Sigmoid colon (tissue), 7 donors: ENCODE results near the gene BTBD7. TPM values are rescaled to one million over a fixed set of nuclear protein-coding genes. Genes with fewer than 3 reads are reported as not detected.
"Not testable (repeated sequence)": the region's sequence is repeated elsewhere in the genome, so short reads cannot be mapped to it uniquely, and the experiment has no call there.

Experiments
- DNase-seq: peaks from one replicate; pipeline ENCODE4 v3.0.0-alpha.2; 2019
- H3K27ac ChIP-seq, 4 donors: fragments of 200-600 bp; sonication (generic); one replicate each; pipeline ENCODE4 v1.5.1; 2016 to 2019; ENCODE audit warnings: mild to moderate bottlenecking in 1 of 4
- H3K27me3 ChIP-seq, 3 donors: fragments of 200-600 bp; sonication (generic); one replicate each; pipeline ENCODE4 v1.5.1; 2019; ENCODE audit warnings: mild to moderate bottlenecking in 1 of 3
- H3K36me3 ChIP-seq, 4 donors: fragments of 200-600 bp; sonication (generic); one replicate each; pipeline ENCODE4 v1.5.1; 2016 to 2019
- H3K4me1 ChIP-seq, 4 donors: fragments of 200-600 bp; sonication (generic); one replicate each; pipeline ENCODE4 v1.5.1; 2017 to 2019
- H3K4me3 ChIP-seq, 4 donors: fragments of 200-600 bp; sonication (generic); one replicate each; pipeline ENCODE4 v1.5.1; 2017 to 2019; ENCODE audit warnings: mild to moderate bottlenecking in 2 of 4, moderate library complexity in 1 of 4
- H3K9me3 ChIP-seq, 4 donors: fragments of 200-600 bp in 3 of 4; sonication (generic) in 3 of 4; one replicate each; pipeline versions ENCODE4 v1.5.1 to v1.6.1; 2013 to 2019
- EP300 ChIP-seq, 4 donors: sonication (generic); formaldehyde crosslinking; IDR thresholded peaks; one replicate each; pipeline ENCODE4 v1.6.1; 2017; ENCODE audit warnings: antibody characterized with exemption in 4 of 4
- POLR2A ChIP-seq, 2 donors: fragments of 450-650 bp; IDR thresholded peaks; one replicate each; pipeline ENCODE4 v1.6.1; 2016; ENCODE audit warnings: antibody characterized with exemption in 2 of 2, mild to moderate bottlenecking in 2 of 2, moderate library complexity in 2 of 2
- POLR2AphosphoS5 ChIP-seq, 4 donors: sonication (generic); formaldehyde crosslinking; IDR thresholded peaks; one replicate each; pipeline ENCODE4 v1.6.1; 2017; ENCODE audit warnings: antibody characterized with exemption in 4 of 4
- WGBS, 2 donors: extraction: QIAGEN DNeasy Blood & Tissue Kit; methylation state at CpG; one replicate each; pipeline ENCODE4 v1.1.7; 2013; 5-methylcytosine and 5-hydroxymethylcytosine counted together
- intact Hi-C: fragments of 100-400 bp; cut with DNase I; formaldehyde crosslinking; loops from one replicate; pipeline ENCODE4 v1.15.1; 2023
- polyA plus RNA-seq, 3 donors: library from polyadenylated mRNA; stranded (reverse); fragments of 200-250 nt; gene quantifications; one replicate each; pipeline ENCODE4 v1.2.3, GENCODE V29; 2013
- total RNA-seq, 4 donors: library from RNA; depleted of rRNA; stranded (reverse); fragments of >200 nt; gene quantifications; one replicate each; pipeline ENCODE4 v1.1.0, GENCODE V29; 2016
- TF ChIP-seq, protein P1 (sequence below), 4 experiments: fragments of 450-650 bp in 3 of 4; fragments of 200-600 bp in 1 of 4; IDR thresholded peaks; one replicate each; pipeline ENCODE4 v1.5.1; 2016 to 2019; ENCODE audit warnings: antibody characterized with exemption in 4 of 4, mild to moderate bottlenecking in 3 of 4, moderate library complexity in 2 of 4
- donor health status: healthy with polysubstance abuse.
- donor health status: Bipolar disorder and iron deficiency.
- donor health status: healthy.

BTBD7 gene
- total and polyA plus RNA-seq, 7 donors = 7.8 to 50.7 (median 30.3) TPM

DNA sequence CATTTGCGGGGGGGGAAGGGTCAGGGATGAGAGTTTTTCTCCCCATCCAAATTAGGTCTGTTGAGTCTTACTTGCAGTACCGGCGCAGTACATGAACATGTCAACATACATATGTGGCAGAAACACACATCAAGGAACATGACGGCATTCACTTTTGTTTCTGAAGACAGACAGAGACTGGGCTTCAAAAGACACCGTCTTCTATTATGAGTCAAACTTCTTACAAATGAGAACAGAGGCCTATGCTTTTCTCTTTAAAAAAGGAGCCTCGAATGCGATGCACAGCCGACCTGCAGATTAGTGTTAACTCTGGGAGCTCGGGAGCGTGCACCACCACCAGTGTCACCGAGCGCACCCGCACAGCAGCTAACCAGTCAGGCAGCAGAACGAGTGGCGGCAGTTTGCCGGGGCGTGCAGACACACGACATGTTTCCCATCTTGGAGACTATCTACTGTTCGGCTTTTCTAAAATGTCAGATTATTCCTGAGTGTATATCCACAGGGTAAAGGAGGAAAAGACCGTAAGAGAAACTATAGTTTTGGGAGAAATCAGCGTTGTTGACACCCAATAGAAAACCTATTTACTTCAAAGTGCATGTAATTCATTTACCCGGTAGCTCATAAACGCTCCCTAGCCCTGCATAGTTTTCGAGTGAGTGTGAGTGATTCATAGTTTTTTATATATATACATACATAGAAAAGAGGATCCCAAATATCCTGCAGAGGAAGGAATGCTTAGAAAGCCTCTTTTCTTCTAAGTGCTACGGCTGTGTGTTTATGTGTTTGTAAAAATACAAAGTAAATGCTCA lies 92.8 kb downstream of the BTBD7 start:
- intact Hi-C loops = no loop called here
- H3K36me3 ChIP-seq = peaks cover 6 to 52% (median 18%) of the 10 kb centered on the region in 4 donors

DNA sequence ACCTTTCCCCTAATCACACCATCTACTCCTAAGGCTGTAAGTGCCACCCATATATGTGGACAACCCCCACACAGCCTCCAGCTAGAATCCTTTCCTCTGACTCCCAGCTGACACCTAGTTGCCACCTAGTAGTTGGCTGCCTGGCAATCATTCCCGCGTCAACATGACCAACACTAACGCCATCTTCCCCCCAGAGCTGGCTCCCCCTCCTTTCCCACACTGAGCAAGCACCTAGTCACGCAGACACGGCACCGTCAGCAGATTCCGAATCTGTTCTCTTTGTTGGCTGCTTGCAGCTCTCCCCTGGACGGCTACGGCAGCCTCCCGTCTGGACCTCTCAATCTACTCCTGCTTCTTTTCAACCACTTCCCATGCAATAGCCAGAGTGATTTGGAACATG lies 98.0 kb downstream of the BTBD7 start:
- Histone ChIP-seq H3K4me3 (no peak overlapping the region), H3K9me3 (no peaks in the 10 kb centered on the region), H3K27ac (no peak overlapping the region), H3K36me3 (peaks cover 0 to 1% (median 0%) of the 10 kb centered on the region in 4 donors), H3K4me1 (peaks cover 0 to 14% (median 6%) of the 10 kb centered on the region in 4 donors), H3K27me3 (no peaks in the 10 kb centered on the region)
- TF ChIP-seq POLR2A (IDR thresholded peaks at IDR 0.05) (no peak), EP300 (IDR thresholded peaks at IDR 0.05) (no peak), POLR2AphosphoS5 (IDR thresholded peaks at IDR 0.05) (no peak)
- TF ChIP-seq, protein P1, sequence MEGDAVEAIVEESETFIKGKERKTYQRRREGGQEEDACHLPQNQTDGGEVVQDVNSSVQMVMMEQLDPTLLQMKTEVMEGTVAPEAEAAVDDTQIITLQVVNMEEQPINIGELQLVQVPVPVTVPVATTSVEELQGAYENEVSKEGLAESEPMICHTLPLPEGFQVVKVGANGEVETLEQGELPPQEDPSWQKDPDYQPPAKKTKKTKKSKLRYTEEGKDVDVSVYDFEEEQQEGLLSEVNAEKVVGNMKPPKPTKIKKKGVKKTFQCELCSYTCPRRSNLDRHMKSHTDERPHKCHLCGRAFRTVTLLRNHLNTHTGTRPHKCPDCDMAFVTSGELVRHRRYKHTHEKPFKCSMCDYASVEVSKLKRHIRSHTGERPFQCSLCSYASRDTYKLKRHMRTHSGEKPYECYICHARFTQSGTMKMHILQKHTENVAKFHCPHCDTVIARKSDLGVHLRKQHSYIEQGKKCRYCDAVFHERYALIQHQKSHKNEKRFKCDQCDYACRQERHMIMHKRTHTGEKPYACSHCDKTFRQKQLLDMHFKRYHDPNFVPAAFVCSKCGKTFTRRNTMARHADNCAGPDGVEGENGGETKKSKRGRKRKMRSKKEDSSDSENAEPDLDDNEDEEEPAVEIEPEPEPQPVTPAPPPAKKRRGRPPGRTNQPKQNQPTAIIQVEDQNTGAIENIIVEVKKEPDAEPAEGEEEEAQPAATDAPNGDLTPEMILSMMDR (IDR thresholded peaks at IDR 0.05) = no peak
- no peak for DNase-seq
- WGBS, 2 donors = 56 to 64% methylated on average over 10 of the region's 10 CpGs
- intact Hi-C loops = no loop called here

More for the DNA sequence above, 92.8 kb downstream of the BTBD7 start:
- no peak overlapping the region for H3K4me3 ChIP-seq
- WGBS, 2 donors = 85 to 87% methylated on average over 25 of the region's 25 CpGs
- DNase-seq = no peak
- TF ChIP-seq, protein P1 (IDR thresholded peaks at IDR 0.05) = no peak
- TF ChIP-seq EP300 (IDR thresholded peaks at IDR 0.05) (no peak), POLR2AphosphoS5 (IDR thresholded peaks at IDR 0.05) (no peak), POLR2A (IDR thresholded peaks at IDR 0.05) (no peak)
- no peaks in the 10 kb centered on the region for H3K4me1 ChIP-seq
- H3K27ac ChIP-seq = no peak overlapping the region
- no peaks in the 10 kb centered on the region for H3K27me3 ChIP-seq
- no peaks in the 10 kb centered on the region for H3K9me3 ChIP-seq

DNA sequence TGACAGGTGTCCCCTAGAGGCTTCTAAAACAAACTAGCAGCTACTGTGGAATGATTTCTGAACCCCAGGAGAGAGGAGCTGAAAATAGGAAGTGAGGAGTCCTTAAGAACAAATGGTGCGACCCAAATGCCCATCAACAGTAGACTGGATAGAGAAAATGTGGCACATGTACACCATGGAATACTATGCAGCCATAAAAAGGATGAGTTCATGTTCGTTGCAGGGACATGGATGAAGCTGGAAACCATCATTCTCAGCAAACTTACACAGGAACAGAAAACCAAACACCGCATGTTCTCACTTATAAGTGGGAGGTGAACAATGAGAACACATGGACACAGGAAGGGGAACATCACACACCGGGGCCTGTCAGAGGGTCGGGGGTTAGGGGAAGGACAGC lies 99.8 kb downstream of the BTBD7 start:
- H3K27me3 ChIP-seq, H3K27ac ChIP-seq, intact Hi-C loops, H3K4me3 ChIP-seq, H3K9me3 ChIP-seq, H3K36me3 ChIP-seq, DNase-seq: not testable (repeated sequence)
- WGBS, 2 donors = 89 to 91% methylated on average over 5 of the region's 5 CpGs
- H3K4me1 ChIP-seq = peaks cover 0 to 14% (median 6%) of the 10 kb centered on the region in 4 donors

DNA sequence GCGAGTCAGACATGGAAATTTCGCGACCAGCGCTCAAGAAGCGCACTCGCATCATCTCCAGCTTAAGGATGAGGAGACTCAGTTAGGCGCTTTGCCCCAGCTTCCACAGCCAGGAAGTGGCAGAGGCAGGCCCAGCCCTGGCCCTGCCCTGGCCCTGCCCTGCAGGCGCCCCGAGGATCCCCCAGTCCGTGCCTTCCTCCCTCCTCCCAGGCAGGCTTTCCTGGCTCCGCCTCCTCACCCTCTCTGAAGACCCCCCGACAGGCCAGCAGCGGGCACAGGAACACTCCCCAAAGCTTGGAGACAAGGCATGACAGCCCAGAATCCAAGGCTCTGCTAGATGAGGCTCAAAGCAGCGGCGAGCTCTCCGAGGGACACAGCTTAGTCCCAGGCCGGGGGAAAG lies 100.7 kb downstream of the BTBD7 start:
- no peak for TF ChIP-seq POLR2A (IDR thresholded peaks at IDR 0.05)
- TF ChIP-seq, protein P1 (IDR thresholded peaks at IDR 0.05) = no peak
- TF ChIP-seq POLR2AphosphoS5 (IDR thresholded peaks at IDR 0.05) = no peak
- TF ChIP-seq EP300 (IDR thresholded peaks at IDR 0.05) = no peak
- Histone ChIP-seq H3K27ac (no peak overlapping the region), H3K36me3 (peaks cover 6 to 19% (median 14%) of the 10 kb centered on the region in 4 donors), H3K9me3 (no peaks in the 10 kb centered on the region), H3K27me3 (no peaks in the 10 kb centered on the region), H3K4me1 (peaks cover 0 to 14% (median 6%) of the 10 kb centered on the region in 4 donors), H3K4me3 (peak overlapping the region in 2 of 4 donors; percentile 39 to 49)
- 68 to 70% methylated on average over 17 of the region's 17 CpGs for WGBS, 2 donors
- intact Hi-C loops = no loop called here
- DNase-seq = no peak

DNA sequence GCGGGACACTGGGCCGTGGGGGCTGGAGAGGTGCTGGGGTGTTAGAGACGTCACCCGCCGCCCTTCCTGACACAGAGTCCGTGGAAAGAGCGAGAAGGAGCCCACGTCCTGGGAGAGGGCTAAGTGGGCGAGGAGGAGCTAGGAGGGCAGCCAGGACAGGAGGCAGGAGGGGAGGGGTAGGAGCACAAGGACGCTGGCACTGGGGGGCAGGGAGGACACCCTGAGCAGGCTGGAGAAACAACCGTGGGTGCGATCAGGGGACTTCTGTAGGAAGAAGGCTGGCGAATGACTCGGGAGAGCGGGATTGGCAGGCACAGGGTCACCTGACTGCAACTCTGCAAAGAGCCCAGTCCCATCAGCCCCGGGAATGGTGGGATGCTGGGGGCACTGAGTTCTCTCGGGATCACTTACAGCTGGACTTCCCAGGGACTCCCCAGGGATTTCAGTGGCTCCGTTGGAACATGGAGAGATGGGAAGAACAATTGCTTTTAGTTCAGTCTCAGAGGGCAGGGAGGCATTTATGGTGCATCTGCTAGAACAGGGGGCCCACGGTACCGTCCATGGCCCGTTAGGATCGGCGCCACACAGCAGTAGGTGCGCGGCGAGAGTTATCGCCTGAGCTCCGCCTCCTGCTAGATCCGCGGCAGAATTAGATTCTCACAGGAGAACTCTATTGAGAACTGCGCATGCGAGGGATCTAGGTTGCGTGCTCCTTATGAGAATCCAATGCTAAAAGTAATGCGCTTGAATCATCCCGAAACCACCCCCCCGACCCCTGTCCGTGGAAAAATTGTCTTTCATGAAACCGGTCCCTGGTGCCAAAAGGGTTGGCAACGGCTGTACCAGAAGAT lies 101.5 kb downstream of the BTBD7 start:
- TF ChIP-seq POLR2A (IDR thresholded peaks at IDR 0.05) (no peak), POLR2AphosphoS5 (IDR thresholded peaks at IDR 0.05) (no peak), EP300 (IDR thresholded peaks at IDR 0.05) (no peak)
- TF ChIP-seq, protein P1 (IDR thresholded peaks at IDR 0.05) = no peak
- H3K9me3 ChIP-seq = no peaks in the 10 kb centered on the region
- peaks cover 0 to 14% (median 6%) of the 10 kb centered on the region in 4 donors for H3K4me1 ChIP-seq
- H3K36me3 ChIP-seq = peaks cover 9 to 27% (median 17%) of the 10 kb centered on the region in 4 donors
- H3K27ac ChIP-seq = peak overlapping the region in 1 of 4 donors; percentile 29
- intact Hi-C loops = no loop called here
- H3K4me3 ChIP-seq = peak overlapping the region; percentile 23 to 49 (median 42)
- 23 to 50% methylated on average over 39 of the region's 39 CpGs for WGBS, 2 donors
- H3K27me3 ChIP-seq = no peaks in the 10 kb centered on the region
- DNase-seq = no peak
